Skeletal muscle tissue (tissue), 4 donors: ENCODE data around the gene PRKD2. TPM values are rescaled to one million over a fixed set of nuclear protein-coding genes. Genes with fewer than 3 reads are reported as not detected.

Experiments used
- H3K27ac ChIP-seq: one replicate; pipeline ENCODE4 v1.7.0; 2013; ENCODE audit warnings: mild to moderate bottlenecking, low read depth, low read length, inconsistent platforms
- H3K27me3 ChIP-seq, 3 donors: one replicate each; pipeline ENCODE4 v1.7.0; 2013; ENCODE audit warnings: low read length in 3 of 3; ENCODE audit not compliant: control insufficient read depth in 3 of 3, insufficient read depth in 3 of 3
- H3K36me3 ChIP-seq, 3 donors: one replicate each; pipeline ENCODE4 v1.7.0; 2013; ENCODE audit warnings: low read length in 3 of 3; ENCODE audit not compliant: control insufficient read depth in 3 of 3, insufficient read depth in 3 of 3
- H3K4me1 ChIP-seq, 3 donors: one replicate each; pipeline ENCODE4 v1.7.0; 2013; ENCODE audit warnings: low read length in 3 of 3, mild to moderate bottlenecking in 3 of 3; ENCODE audit not compliant: control insufficient read depth in 3 of 3, insufficient read depth in 3 of 3
- H3K4me3 ChIP-seq, 3 donors: one replicate each; pipeline ENCODE4 v1.7.0; 2013; ENCODE audit warnings: low read length in 3 of 3
- H3K9ac ChIP-seq, 3 donors: one replicate each; pipeline ENCODE4 v1.7.0; 2013; ENCODE audit warnings: low read length in 3 of 3, mild to moderate bottlenecking in 3 of 3, moderate library complexity in 2 of 3, low read depth in 1 of 3
- H3K9me3 ChIP-seq, 3 donors: one replicate each; pipeline ENCODE4 v1.7.0; 2013; ENCODE audit warnings: low read length in 3 of 3; ENCODE audit not compliant: control insufficient read depth in 3 of 3
- total RNA-seq: library from RNA; depleted of rRNA; stranded (reverse); fragments of >200 nt; gene quantifications from one replicate; pipeline ENCODE4 v1.2.3, GENCODE V29; 2014
- donor health status: Osteomylitis.

The PRKD2 gene
- total RNA-seq, 1 donor from 2014 or later, result 13.6 TPM

DNA sequence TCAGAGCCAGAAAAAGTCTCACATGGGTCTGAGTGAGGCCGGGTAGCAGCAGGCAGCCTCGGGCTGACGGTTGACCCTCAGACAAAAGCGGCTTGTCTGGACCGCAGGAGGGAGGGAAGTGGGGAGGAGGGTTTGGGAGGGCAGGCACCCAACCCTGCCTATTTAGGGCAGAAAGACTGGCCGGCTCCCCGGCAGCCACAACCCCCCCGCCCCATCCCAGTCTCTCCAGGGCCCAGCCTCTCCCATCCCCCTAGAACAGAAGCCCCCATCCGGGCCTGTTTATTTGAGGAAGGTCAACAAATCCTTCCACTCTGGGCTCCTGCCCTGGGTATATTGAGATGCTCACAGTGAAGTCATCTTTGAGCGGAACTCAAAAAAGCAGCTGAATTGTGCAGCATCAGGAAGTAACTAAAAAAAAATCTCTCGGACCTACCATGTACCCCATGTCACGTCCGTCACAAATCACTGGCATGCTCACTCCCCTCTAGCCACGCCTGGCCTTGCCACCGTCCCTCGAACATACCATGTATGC lies 62.2 kb downstream of the PRKD2 start:
- Histone ChIP-seq H3K9me3 (no peaks in the 10 kb centered on the region), H3K27ac (no peak overlapping the region), H3K27me3 (peaks cover 10 to 33% (median 17%) of the 10 kb centered on the region in 3 donors), H3K9ac (no peak overlapping the region), H3K36me3 (no peaks in the 10 kb centered on the region), H3K4me3 (no peak overlapping the region), H3K4me1 (peaks cover 3 to 7% (median 5%) of the 10 kb centered on the region in 3 donors)

DNA sequence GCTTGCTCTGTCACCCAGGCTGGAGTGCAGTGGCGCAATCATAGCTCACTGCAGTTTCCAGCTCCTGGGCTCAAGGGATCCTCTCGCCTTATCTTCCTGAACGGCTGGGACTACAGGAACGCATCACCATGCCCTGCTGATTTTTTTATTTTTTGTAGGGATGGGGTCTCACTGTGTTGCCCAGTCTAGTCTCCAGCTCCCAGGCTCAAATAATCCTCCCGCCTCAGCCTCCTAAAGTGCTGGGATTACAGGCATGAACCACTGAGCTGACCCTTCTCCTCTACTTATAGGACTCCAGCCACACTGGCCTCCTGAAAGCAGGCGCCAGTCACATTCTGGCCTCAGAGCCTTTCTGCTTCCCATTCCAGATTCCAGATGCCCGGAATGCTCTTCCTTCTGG lies 66.5 kb downstream of the PRKD2 start:
- peaks cover 23 to 38% (median 24%) of the 10 kb centered on the region in 3 donors for H3K27me3 ChIP-seq

DNA sequence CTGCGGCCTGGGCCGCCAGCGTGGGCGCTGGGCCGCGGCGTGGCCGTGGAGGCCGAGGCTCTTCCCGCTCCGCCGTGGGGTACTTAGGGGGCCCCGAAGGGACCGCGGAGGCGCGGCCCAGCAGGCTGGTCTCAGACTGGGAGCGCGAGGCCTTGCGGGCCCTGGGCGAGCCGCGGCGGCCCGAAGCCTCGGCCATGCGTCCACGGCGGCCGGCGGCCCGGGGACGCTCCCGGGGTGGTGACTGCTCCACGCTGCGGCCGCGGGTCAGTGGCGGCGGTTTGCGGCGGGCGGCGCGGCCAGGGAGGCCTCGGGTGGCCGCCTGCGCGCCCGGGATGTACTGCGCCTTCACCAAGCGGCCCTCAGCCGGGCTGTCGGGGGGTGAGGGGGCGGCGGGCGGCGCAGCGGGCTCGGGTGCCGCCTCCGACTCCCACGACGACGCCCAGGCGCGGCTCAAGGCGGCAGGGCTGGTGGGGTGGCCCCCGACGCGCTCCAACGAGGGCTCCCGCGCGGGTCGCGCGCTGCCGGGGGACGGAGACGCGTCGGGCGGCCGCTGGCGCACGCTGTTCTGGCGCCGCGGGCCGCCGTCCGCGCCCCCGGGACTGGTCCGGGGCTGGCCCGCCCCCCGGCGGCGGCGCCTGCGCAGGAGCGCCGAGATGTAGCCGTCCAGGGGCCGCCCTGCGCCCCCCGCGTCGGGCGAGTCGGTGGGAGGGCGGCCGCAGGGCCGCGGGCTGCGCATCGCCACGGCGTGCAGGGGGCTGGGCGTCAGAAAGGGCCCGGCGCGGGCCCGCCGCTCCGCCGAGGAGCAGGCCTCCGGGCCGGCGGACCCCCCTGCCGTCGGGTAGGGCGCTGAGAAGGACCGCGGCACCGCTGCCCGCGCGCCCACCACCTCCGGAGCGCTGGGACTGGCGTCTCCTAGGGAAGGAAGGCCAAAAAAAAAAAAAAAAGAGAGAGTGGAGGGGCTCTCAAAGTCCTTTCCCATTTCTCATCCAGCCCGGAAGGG lies 67.7 kb downstream of the PRKD2 start:
- Histone ChIP-seq H3K4me1 (no peaks in the 10 kb centered on the region), H3K27ac (no peak overlapping the region), H3K4me3 (no peak overlapping the region), H3K27me3 (peaks cover 23 to 41% (median 24%) of the 10 kb centered on the region in 3 donors), H3K36me3 (no peaks in the 10 kb centered on the region), H3K9me3 (peaks cover 0 to 2% (median 2%) of the 10 kb centered on the region in 3 donors), H3K9ac (no peak overlapping the region)

More for the DNA sequence above, 66.5 kb downstream of the PRKD2 start:
- no peak overlapping the region for H3K27ac ChIP-seq
- no peaks in the 10 kb centered on the region for H3K4me1 ChIP-seq
- H3K9ac ChIP-seq, result no peak overlapping the region
- H3K4me3 ChIP-seq, result no peak overlapping the region
- peaks cover 0 to 2% (median 2%) of the 10 kb centered on the region in 3 donors for H3K9me3 ChIP-seq
- no peaks in the 10 kb centered on the region for H3K36me3 ChIP-seq

- peaks cover 23 to 36% (median 24%) of the 10 kb centered on the region in 3 donors for H3K27me3 ChIP-seq
Measured at GRCh38 chr19:46648060-46648960, 68.6 kb downstream of the PRKD2 start.

DNA sequence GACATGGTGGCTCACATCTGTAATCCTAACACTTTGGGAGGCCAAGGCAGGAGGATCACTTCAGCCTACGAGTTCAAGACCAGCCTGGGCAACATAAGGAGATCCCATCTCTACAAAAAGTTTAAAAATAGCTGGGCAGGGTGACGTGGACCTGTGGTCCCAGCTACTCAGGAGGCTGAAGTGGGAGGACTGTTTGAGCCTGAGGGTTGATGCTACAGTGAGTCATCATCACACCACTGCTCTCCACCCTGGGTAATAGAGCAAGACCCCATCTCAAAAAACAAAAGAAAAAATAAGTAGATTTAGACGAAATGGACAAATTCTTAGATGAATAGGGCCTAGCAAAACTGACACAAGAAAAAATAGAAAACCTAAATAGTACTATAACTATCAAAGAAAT lies 70.5 kb downstream of the PRKD2 start:
- H3K27me3 ChIP-seq, result peaks cover 23 to 28% (median 24%) of the 10 kb centered on the region in 3 donors
- no peak overlapping the region for H3K27ac ChIP-seq
- no peak overlapping the region for H3K4me3 ChIP-seq
- peaks cover 0 to 2% (median 2%) of the 10 kb centered on the region in 3 donors for H3K9me3 ChIP-seq
- no peaks in the 10 kb centered on the region for H3K4me1 ChIP-seq
- no peak overlapping the region for H3K9ac ChIP-seq
- no peaks in the 10 kb centered on the region for H3K36me3 ChIP-seq

More at GRCh38 chr19:46648060-46648960, 68.6 kb downstream of the PRKD2 start:
- H3K9ac ChIP-seq, result no peak overlapping the region
- no peak overlapping the region for H3K4me3 ChIP-seq
- peaks cover 0 to 2% (median 2%) of the 10 kb centered on the region in 3 donors for H3K9me3 ChIP-seq
- no peaks in the 10 kb centered on the region for H3K36me3 ChIP-seq
- no peaks in the 10 kb centered on the region for H3K4me1 ChIP-seq
- H3K27ac ChIP-seq, result no peak overlapping the region

- H3K4me3 ChIP-seq, result no peak overlapping the region
- H3K9me3 ChIP-seq, result peaks cover 0 to 2% (median 2%) of the 10 kb centered on the region in 3 donors
- H3K9ac ChIP-seq, result no peak overlapping the region
- H3K27me3 ChIP-seq, result peaks cover 31 to 33% (median 32%) of the 10 kb centered on the region in 3 donors
- H3K36me3 ChIP-seq, result no peaks in the 10 kb centered on the region
- H3K27ac ChIP-seq, result no peak overlapping the region
- H3K4me1 ChIP-seq, result peaks cover 2 to 4% (median 3%) of the 10 kb centered on the region in 3 donors
Measured at GRCh38 chr19:46644720-46645119, 72.2 kb downstream of the PRKD2 start.

DNA sequence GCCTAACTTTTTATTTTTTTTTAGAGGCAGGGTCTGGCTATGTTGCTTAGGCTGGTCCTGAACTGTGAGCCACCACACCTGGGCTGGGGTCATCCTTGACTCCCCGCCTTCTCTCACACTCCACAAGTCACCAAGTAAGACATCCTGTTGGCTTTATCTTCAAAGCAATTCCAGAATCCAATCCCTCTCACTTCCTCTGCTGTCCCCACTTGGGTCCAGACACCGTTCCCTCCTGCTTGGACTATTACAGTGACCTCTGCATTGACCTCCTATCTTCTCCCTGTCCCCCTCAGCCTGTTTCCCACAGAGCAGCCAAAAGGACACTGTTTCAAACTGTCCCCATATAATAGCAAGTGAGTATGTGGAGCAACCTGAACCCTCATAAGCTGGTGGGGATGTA lies 76.3 kb downstream of the PRKD2 start:
- no peak overlapping the region for H3K27ac ChIP-seq
- peaks cover 23 to 44% (median 38%) of the 10 kb centered on the region in 3 donors for H3K27me3 ChIP-seq
- no peaks in the 10 kb centered on the region for H3K9me3 ChIP-seq
- H3K4me3 ChIP-seq, result no peak overlapping the region
- H3K4me1 ChIP-seq, result peaks cover 16 to 23% (median 19%) of the 10 kb centered on the region in 3 donors
- no peaks in the 10 kb centered on the region for H3K36me3 ChIP-seq
- no peak overlapping the region for H3K9ac ChIP-seq

DNA sequence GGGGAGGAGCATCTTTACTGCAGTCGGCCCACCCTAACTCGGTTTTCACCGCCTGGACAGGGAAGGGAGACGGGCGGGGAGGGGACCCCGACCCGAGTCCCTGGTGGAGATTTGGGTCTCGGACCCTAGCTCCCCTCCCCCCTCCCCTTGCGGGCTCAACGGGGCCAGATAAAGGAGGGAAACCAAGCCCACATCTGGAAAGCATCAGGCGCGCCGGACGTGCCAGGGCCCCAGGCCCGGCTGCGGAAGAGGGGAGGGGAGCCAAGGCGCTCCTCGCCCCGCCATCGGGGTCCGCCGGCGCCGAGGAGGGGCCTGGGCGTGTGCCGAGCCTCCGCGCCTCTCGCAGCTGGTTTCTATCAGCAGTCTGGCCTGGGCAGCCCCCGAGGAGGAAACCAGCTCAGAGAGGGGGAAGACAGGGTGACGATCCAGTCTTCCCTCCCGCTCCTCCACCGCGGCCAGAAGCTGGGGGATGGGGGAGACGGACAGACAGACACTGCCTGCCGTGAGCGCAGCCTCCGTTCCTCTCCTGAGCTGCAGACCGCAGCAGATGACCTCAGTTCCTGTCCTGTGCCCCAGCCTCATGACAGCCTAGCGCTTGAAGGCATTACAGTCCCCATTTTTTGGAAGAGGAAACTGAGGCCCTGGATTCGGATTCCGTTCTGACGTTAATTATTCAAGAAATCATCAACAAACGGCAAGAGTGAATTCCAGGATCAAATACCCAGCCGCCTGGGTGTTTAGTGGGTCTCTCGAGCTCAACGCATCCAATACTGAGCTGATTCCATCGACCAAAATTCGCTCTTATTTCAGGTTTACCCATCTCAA lies 77.3 kb downstream of the PRKD2 start:
- Histone ChIP-seq H3K9ac (peak overlapping the region in 1 of 3 donors; percentile 33), H3K4me3 (peak overlapping the region in 2 of 3 donors; percentile 27 to 41), H3K36me3 (no peaks in the 10 kb centered on the region), H3K4me1 (peaks cover 16 to 23% (median 19%) of the 10 kb centered on the region in 3 donors), H3K27ac (peak overlapping the region; percentile 60), H3K9me3 (no peaks in the 10 kb centered on the region), H3K27me3 (peaks cover 23 to 48% (median 44%) of the 10 kb centered on the region in 3 donors)

DNA sequence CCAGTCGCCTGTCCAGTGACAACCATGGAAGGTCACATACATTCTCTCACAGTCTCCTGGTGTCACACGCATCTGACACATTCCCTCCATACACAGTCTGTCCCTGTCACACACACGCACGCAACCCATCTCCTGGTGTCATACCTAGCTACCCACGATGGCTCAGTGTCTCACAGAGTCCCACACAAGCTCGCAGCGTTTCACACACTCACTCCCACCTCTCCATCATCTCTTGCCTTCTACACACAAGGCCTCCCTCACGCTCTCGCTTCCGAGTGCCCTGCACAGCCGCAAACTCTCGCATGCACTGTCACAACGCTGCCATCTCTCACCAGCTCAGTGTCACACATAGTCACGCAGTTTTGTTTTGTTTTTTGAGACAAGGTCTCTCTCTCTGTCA lies 79.7 kb downstream of the PRKD2 start:
- Histone ChIP-seq H3K4me1 (peaks cover 25 to 33% (median 26%) of the 10 kb centered on the region in 3 donors), H3K4me3 (no peak overlapping the region), H3K9ac (no peak overlapping the region), H3K27ac (no peak overlapping the region), H3K27me3 (peaks cover 36 to 65% (median 58%) of the 10 kb centered on the region in 3 donors), H3K9me3 (no peaks in the 10 kb centered on the region), H3K36me3 (no peaks in the 10 kb centered on the region)
